ENCODE results near the gene PTGDR2.
A peak's percentile ranks its signal among the peaks of the same experiment; 100 is the strongest.

Gene PTGDR2

DNA sequence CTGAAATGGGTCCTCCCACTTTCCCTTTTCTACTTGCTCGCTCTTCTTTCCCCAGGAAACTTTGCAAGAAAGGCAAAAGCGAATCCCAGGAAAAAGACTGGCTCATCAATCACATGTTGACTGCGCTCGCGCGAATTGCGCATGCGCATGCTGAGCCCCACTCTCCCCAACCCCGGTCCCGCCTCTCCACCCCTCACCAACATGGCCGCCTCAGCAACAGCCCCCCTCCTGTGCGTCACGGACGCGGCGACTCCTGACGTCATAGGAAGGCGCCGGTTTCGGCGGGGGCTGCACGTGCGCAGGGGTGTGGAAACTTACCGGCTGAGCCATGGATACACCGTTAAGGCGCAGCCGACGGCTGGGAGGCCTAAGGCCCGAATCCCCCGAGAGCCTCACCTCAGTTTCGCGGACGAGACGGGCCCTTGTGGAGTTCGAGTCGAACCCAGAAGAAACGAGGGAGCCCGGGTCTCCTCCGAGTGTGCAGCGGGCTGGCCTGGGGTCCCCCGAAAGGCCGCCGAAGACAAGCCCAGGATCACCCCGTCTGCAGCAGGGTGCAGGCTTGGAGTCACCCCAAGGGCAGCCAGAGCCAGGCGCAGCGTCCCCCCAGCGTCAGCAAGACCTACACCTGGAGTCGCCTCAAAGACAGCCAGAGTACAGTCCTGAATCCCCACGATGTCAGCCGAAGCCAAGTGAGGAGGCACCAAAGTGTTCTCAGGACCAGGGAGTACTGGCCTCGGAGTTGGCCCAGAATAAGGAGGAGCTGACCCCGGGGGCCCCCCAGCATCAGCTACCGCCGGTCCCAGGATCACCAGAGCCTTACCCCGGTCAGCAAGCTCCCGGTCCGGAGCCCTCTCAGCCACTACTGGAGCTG, 13.7 kb downstream of the PTGDR2 start, which contains the start of gene CCDC86:
TSS of gene CCDC86 (plus strand) at position 317 of the 871 bp plus-strand sequence. CDS start at position 329, 12 bp downstream.
- H3K27ac ChIP-seq, result peak within 1 kb of the TSS; percentile 65
- no peaks in the 10 kb centered on the region for H3K36me3 ChIP-seq (replicated peaks)
- TF ChIP-seq, protein P1, sequence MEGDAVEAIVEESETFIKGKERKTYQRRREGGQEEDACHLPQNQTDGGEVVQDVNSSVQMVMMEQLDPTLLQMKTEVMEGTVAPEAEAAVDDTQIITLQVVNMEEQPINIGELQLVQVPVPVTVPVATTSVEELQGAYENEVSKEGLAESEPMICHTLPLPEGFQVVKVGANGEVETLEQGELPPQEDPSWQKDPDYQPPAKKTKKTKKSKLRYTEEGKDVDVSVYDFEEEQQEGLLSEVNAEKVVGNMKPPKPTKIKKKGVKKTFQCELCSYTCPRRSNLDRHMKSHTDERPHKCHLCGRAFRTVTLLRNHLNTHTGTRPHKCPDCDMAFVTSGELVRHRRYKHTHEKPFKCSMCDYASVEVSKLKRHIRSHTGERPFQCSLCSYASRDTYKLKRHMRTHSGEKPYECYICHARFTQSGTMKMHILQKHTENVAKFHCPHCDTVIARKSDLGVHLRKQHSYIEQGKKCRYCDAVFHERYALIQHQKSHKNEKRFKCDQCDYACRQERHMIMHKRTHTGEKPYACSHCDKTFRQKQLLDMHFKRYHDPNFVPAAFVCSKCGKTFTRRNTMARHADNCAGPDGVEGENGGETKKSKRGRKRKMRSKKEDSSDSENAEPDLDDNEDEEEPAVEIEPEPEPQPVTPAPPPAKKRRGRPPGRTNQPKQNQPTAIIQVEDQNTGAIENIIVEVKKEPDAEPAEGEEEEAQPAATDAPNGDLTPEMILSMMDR (IDR thresholded peaks at IDR 0.05; ENCODE audit: low read depth, low read length, missing control alignments), result no peak
- peak; percentile 94 for DNase-seq
- H3K27me3 ChIP-seq (replicated peaks), result no peaks in the 10 kb centered on the region
- H3K4me3 ChIP-seq (ENCODE audit: low read depth, low read length), result peak within 1 kb of the TSS; percentile 90
- in situ Hi-C loops (cut with HindIII; ENCODE audit: low pct_ligation_motif_present, low sequenced_read_pairs), result no loop called here

GRCh38 chr11:60840470-60841430, 15.0 kb downstream of the PTGDR2 start:
- peak; percentile 89 for DNase-seq
- TF ChIP-seq, protein P1 (IDR thresholded peaks at IDR 0.05; ENCODE audit: low read depth, low read length, missing control alignments), result no peak
- H3K36me3 ChIP-seq (replicated peaks), result no peaks in the 10 kb centered on the region
- in situ Hi-C loops (cut with HindIII; ENCODE audit: low pct_ligation_motif_present, low sequenced_read_pairs), result no loop called here
- no peak overlapping the region for H3K4me3 ChIP-seq (ENCODE audit: low read depth, low read length)
- no peaks in the 10 kb centered on the region for H3K27me3 ChIP-seq (replicated peaks)
- H3K27ac ChIP-seq, result peak overlapping the region; percentile 65

- no peak overlapping the region for H3K27ac ChIP-seq
- in situ Hi-C loops (cut with HindIII; ENCODE audit: low pct_ligation_motif_present, low sequenced_read_pairs), result no loop called here
- TF ChIP-seq, protein P1 (IDR thresholded peaks at IDR 0.05; ENCODE audit: low read depth, low read length, missing control alignments), result peak; percentile 62
- no peak overlapping the region for H3K4me3 ChIP-seq (ENCODE audit: low read depth, low read length)
- DNase-seq, result no peak
- H3K27me3 ChIP-seq (replicated peaks), result no peaks in the 10 kb centered on the region
- no peaks in the 10 kb centered on the region for H3K36me3 ChIP-seq (replicated peaks)
These were observed 17.6 kb downstream of the PTGDR2 start for GRCh38 chr11:60838132-60838531.

DNA sequence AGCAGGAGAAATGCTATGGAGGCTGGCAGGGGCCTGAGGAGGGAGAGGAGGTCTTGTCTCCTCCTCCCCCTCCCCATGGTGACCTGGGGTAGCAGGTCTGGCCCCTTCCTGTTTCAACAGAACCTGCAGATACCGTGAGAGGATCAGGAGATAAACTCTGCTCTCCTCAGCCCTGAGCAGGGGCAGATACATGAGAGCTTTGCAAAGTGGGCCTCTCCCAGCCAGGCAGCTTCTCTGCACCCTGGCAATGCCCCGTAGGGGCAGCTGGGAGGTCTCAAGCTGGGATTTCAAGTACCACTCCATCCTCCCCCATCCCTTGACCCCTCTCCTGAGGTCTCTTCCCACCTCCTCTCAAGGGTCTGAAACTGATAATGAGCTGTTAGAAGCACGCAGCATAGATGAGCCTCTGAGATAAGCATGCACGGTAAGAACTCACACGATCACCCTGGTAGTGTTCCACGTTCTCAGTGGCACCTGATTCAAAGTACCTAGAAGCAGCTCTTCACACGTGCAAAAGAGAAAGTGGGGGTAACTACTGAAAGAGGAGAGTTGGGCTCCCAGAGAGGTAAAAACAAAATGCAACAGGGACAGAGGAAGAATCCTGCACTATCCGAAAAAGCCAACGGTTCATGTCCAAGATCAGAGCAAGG, 18.8 kb downstream of the PTGDR2 start:
- TF ChIP-seq, protein P1 (IDR thresholded peaks at IDR 0.05; ENCODE audit: low read depth, low read length, missing control alignments), result no peak
- H3K4me3 ChIP-seq (ENCODE audit: low read depth, low read length), result no peak overlapping the region
- H3K27me3 ChIP-seq (replicated peaks), result no peaks in the 10 kb centered on the region
- in situ Hi-C loops (cut with HindIII; ENCODE audit: low pct_ligation_motif_present, low sequenced_read_pairs), result no loop called here
- no peaks in the 10 kb centered on the region for H3K36me3 ChIP-seq (replicated peaks)
- DNase-seq, result no peak
- H3K27ac ChIP-seq, result no peak overlapping the region

DNA sequence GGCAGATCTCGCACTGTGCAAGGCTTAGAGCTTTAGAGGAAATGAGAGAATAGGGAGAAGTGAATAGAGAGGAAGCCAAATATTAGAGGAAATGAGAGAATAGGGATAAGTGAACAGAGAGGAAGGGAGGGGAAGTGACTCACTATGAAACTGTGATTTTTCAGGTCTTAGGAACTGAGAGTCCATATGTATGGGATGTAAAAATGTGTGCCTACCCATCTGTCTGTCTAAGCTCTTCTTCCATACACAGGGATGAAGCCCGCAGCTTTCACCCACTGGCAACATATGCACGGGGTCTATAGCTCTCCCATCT, 20.3 kb downstream of the PTGDR2 start:
- no peak overlapping the region for H3K27ac ChIP-seq
- TF ChIP-seq, protein P1 (IDR thresholded peaks at IDR 0.05; ENCODE audit: low read depth, low read length, missing control alignments), result no peak
- in situ Hi-C loops (cut with HindIII; ENCODE audit: low pct_ligation_motif_present, low sequenced_read_pairs), result no loop called here

More for the DNA sequence above, 20.3 kb downstream of the PTGDR2 start:
- Histone ChIP-seq H3K36me3 (replicated peaks) (no peaks in the 10 kb centered on the region), H3K27me3 (replicated peaks) (no peaks in the 10 kb centered on the region), H3K4me3 (ENCODE audit: low read depth, low read length) (no peak overlapping the region)
- DNase-seq, result no peak

Measured in brain microvascular endothelial cell (primary cell).